H9 (cell line): ENCODE measurements around the gene RAB3C. TPM values are rescaled to one million over a fixed set of nuclear protein-coding genes. Genes with fewer than 3 reads are reported as not detected.
A peak's percentile ranks its signal among the peaks of the same experiment; 100 is the strongest.

Experiments
- DNase-seq: peaks from one replicate; pipeline ENCODE4 v3.0.0-alpha.2; 2017
- H2AFZ ChIP-seq: one replicate; pipeline ENCODE4 v1.6.1; 2013; ENCODE audit warnings: mild to moderate bottlenecking, low read length, control low read depth, moderate library complexity
- H2AK5ac ChIP-seq: 2 replicates; pipeline ENCODE4 v1.6.1; 2013; ENCODE audit warnings: low read length, control low read depth, mixed read lengths; ENCODE audit not compliant: insufficient read length
- H2BK120ac ChIP-seq: one replicate; pipeline ENCODE4 v1.6.1; 2013; ENCODE audit warnings: low read depth, mild to moderate bottlenecking, low read length, control low read depth, inconsistent platforms; ENCODE audit not compliant: poor library complexity, severe bottlenecking
- H2BK12ac ChIP-seq: 2 replicates; pipeline ENCODE4 v1.6.1; 2013; ENCODE audit warnings: low read length, control low read depth, mixed read lengths, low read depth; ENCODE audit not compliant: insufficient read length
- H2BK15ac ChIP-seq: 2 replicates; pipeline ENCODE4 v1.6.1; 2013; ENCODE audit warnings: low read depth, low read length, control low read depth
- H2BK20ac ChIP-seq: one replicate; pipeline ENCODE4 v1.6.1; 2013; ENCODE audit warnings: low read depth, mild to moderate bottlenecking, low read length, control low read depth, inconsistent platforms; ENCODE audit not compliant: poor library complexity, severe bottlenecking
- H2BK5ac ChIP-seq: 2 replicates; pipeline ENCODE4 v1.6.1; 2013; ENCODE audit warnings: low read length, control low read depth, mixed read lengths; ENCODE audit not compliant: insufficient read length
- H3K14ac ChIP-seq: 2 replicates; pipeline ENCODE4 v1.6.1; 2013; ENCODE audit warnings: low read length, control low read depth; ENCODE audit not compliant: insufficient read depth
- H3K18ac ChIP-seq: 2 replicates; pipeline ENCODE4 v1.6.1; 2013; ENCODE audit warnings: low read depth, mild to moderate bottlenecking, mixed read lengths, low read length, control low read depth; ENCODE audit not compliant: insufficient read length
- H3K23ac ChIP-seq: 2 replicates; pipeline ENCODE4 v1.6.1; 2013; ENCODE audit warnings: low read length, control low read depth, mixed read lengths, low read depth; ENCODE audit not compliant: insufficient read length
- H3K23me2 ChIP-seq: 2 replicates; pipeline ENCODE4 v1.6.1; 2013; ENCODE audit warnings: low read depth, mild to moderate bottlenecking, mixed read lengths, low read length, control low read depth; ENCODE audit not compliant: insufficient read length, poor library complexity, severe bottlenecking
- H3K27ac ChIP-seq: 2 replicates; pipeline ENCODE4 v1.5.1; 2013; ENCODE audit warnings: low read length, control low read depth, mixed read lengths, low read depth; ENCODE audit not compliant: insufficient read length
- H3K27me3 ChIP-seq: 2 replicates; pipeline ENCODE4 v1.6.1; 2013; ENCODE audit warnings: low read length, control low read depth, inconsistent platforms; ENCODE audit not compliant: insufficient read depth
- H3K4ac ChIP-seq: 2 replicates; pipeline ENCODE4 v1.6.1; 2013; ENCODE audit warnings: low read depth, mild to moderate bottlenecking, control low read depth, inconsistent platforms, low read length, moderate library complexity
- H3K4me1 ChIP-seq: 2 replicates; pipeline ENCODE4 v1.6.1; 2013; ENCODE audit warnings: low read length, control low read depth, inconsistent platforms; ENCODE audit not compliant: insufficient read depth
- H3K4me2 ChIP-seq: 2 replicates; pipeline ENCODE4 v1.6.1; 2013; ENCODE audit warnings: low read length, control low read depth, mixed read lengths; ENCODE audit not compliant: insufficient read length, insufficient read depth
- H3K56ac ChIP-seq: 2 replicates; pipeline ENCODE4 v1.6.1; 2013; ENCODE audit warnings: low read depth, mild to moderate bottlenecking, mixed read lengths, low read length, control low read depth; ENCODE audit not compliant: insufficient read length
- H3K79me1 ChIP-seq: 2 replicates; pipeline ENCODE4 v1.6.1; 2013; ENCODE audit warnings: low read depth, mild to moderate bottlenecking, moderate library complexity, low read length, control low read depth, inconsistent platforms; ENCODE audit not compliant: insufficient read depth, poor library complexity, severe bottlenecking
- H3K79me2 ChIP-seq: 2 replicates; pipeline ENCODE4 v1.6.1; 2013; ENCODE audit warnings: low read length, control low read depth, inconsistent platforms; ENCODE audit not compliant: insufficient read depth
- H3K9ac ChIP-seq: 2 replicates; pipeline ENCODE4 v1.6.1; 2013; ENCODE audit warnings: low read length, control low read depth, mixed read lengths; ENCODE audit not compliant: insufficient read length; ENCODE audit errors: extremely low read depth
- H3K9me3 ChIP-seq: one replicate; pipeline ENCODE4 v1.6.1; 2013; ENCODE audit warnings: low read depth, low read length, inconsistent platforms; ENCODE audit not compliant: control insufficient read depth
- H3T11ph ChIP-seq: one replicate; pipeline ENCODE4 v1.6.1; 2013; ENCODE audit warnings: mild to moderate bottlenecking, low read length, control low read depth, inconsistent platforms
- H4K20me1 ChIP-seq: one replicate; pipeline ENCODE4 v1.6.1; 2013; ENCODE audit not compliant: control insufficient read depth, insufficient read length, insufficient read depth
- H4K5ac ChIP-seq: 2 replicates; pipeline ENCODE4 v1.6.1; 2013; ENCODE audit warnings: low read depth, mild to moderate bottlenecking, mixed read lengths, low read length, control low read depth; ENCODE audit not compliant: insufficient read length
- H4K8ac ChIP-seq: replicated peaks from 2 replicates; pipeline ENCODE4 v1.6.1; 2013; ENCODE audit warnings: low read length, control low read depth, mixed read lengths, low read depth; ENCODE audit not compliant: insufficient read length
- H4K91ac ChIP-seq: 2 replicates; pipeline ENCODE4 v1.6.1; 2013; ENCODE audit warnings: low read depth, mild to moderate bottlenecking, moderate library complexity, mixed read lengths, low read length, control low read depth; ENCODE audit not compliant: insufficient read length
- H3K27ac Mint-ChIP-seq, 3 experiments: 2 replicates in 2 of 3; 3 replicates in 1 of 3; pipeline ENCODE4 v1.8.0; 2020 to 2021; ENCODE audit warnings: mixed read lengths in 3 of 3, mild to moderate bottlenecking in 1 of 3, moderate library complexity in 1 of 3
- H3K27me3 Mint-ChIP-seq: 2 replicates; pipeline ENCODE4 v1.8.0; 2021; ENCODE audit warnings: low read depth, mild to moderate bottlenecking, moderate library complexity, mixed read lengths
- H3K36me3 Mint-ChIP-seq, 3 experiments: 2 replicates in 2 of 3; 3 replicates in 1 of 3; pipeline ENCODE4 v1.8.0; 2020 to 2021; ENCODE audit warnings: low read depth in 3 of 3, mixed read lengths in 3 of 3; ENCODE audit not compliant: insufficient read depth in 1 of 3
- H3K4me1 Mint-ChIP-seq, 2 experiments: 2 replicates each; pipeline ENCODE4 v1.8.0; 2020; ENCODE audit warnings: mixed read lengths in 2 of 2
- H3K4me3 Mint-ChIP-seq, 2 experiments: 2 replicates in 1 of 2; 3 replicates in 1 of 2; pipeline ENCODE4 v1.8.0; 2020 to 2021; ENCODE audit warnings: mild to moderate bottlenecking in 2 of 2, mixed read lengths in 2 of 2, moderate library complexity in 1 of 2
- H3K9me3 Mint-ChIP-seq, 2 experiments: 2 replicates in 1 of 2; 3 replicates in 1 of 2; pipeline ENCODE4 v1.8.0; 2020; ENCODE audit warnings: mild to moderate bottlenecking in 2 of 2, mixed read lengths in 2 of 2, moderate library complexity in 1 of 2
- WGBS: extraction: QIAGEN DNeasy Blood & Tissue Kit; methylation state at CpG from one replicate; pipeline ENCODE4 v1.1.7; 2013; ENCODE audit warnings: missing lambda C conversion rate, low lambda C conversion rate, mixed read lengths; ENCODE audit not compliant: insufficient read length; ENCODE audit errors: extremely low coverage; 5-methylcytosine and 5-hydroxymethylcytosine counted together
- total RNA-seq: library from RNA; stranded (reverse); gene quantifications from 2 replicates; pipeline ENCODE4 v1.2.1, GENCODE V29; 2021
- TF ChIP-seq, protein P1 (sequence below): fragments of 200-600 bp; sonication (generic); conservative IDR thresholded peaks from 3 replicates; pipeline ENCODE4 v1.8.0; 2021; ENCODE audit warnings: antibody characterized with exemption, mild to moderate bottlenecking

Gene RAB3C
- total RNA-seq, 1 experiment from 2014 or later, result 16.3 TPM

DNA sequence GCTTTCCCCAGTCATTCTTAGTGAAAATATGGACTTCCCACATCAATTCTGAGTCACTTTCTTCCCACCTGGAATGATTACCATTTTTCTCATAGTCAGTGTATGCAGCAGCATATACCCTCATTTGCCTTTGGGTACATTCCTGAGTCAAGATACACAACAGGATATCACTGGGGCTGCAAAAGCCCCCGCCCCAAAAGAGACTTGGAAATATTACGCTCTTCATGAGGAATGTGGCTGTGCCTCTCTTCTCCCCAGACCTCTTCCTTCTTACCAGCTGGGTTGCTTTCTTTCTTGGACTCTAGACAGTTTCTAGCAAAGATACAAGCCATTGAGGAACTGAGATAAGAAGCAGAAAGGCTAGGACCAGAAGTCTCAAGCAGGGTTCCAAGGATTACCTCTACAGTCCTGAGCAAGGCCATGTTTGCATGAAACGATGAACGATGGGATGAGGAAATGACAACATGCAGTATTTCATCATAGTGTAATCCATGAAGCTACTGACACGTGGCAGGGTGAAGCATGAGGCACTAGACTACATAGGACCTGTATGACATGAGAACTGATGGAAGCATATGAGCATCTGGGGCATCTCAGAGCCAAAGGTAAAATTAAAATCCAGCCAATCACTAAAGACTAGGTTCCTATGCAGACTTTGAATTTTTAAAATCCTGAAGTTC lies 218.1 kb downstream of the RAB3C start:
- DNase-seq, result no peak
- Mint-ChIP-seq H3K4me3 (no peak overlapping the region), H3K27me3 (no peaks in the 10 kb centered on the region), H3K27ac (peak overlapping the region in 2 of 3 experiments; percentile 21 to 69; a peak in 3 of 7 replicates), H3K36me3 (no peaks in the 10 kb centered on the region), H3K4me1 (peaks cover 12 to 40% of the 10 kb centered on the region in 2 experiments), H3K9me3 (no peaks in the 10 kb centered on the region)
- Histone ChIP-seq H4K8ac (no peak overlapping the region), H3K9me3 (no peaks in the 10 kb centered on the region), H3K27me3 (no peaks in the 10 kb centered on the region), H3K4me1 (peaks cover 2% of the 10 kb centered on the region), H4K20me1 (no peaks in the 10 kb centered on the region), H3K14ac (no peak overlapping the region), H3K9ac (no peak overlapping the region), H2BK120ac (no peak overlapping the region), H3K18ac (no peak overlapping the region), H2BK5ac (no peak overlapping the region), H3K4ac (no peak overlapping the region), H3K23ac (no peak overlapping the region), H3K23me2 (no peaks in the 10 kb centered on the region), H3K27ac (no peak overlapping the region), H2BK15ac (no peak overlapping the region), H4K5ac (no peak overlapping the region), H3K4me2 (no peak overlapping the region), H2BK12ac (no peak overlapping the region), H3K79me1 (no peaks in the 10 kb centered on the region), H3T11ph (no peak overlapping the region), H2AFZ (no peak overlapping the region), H3K79me2 (no peaks in the 10 kb centered on the region), H3K56ac (no peak overlapping the region), H2AK5ac (no peak overlapping the region), H2BK20ac (no peak overlapping the region), H4K91ac (no peak overlapping the region)
- no CpG with 5 or more reads among the region's 5 CpGs for WGBS
- TF ChIP-seq, protein P1, sequence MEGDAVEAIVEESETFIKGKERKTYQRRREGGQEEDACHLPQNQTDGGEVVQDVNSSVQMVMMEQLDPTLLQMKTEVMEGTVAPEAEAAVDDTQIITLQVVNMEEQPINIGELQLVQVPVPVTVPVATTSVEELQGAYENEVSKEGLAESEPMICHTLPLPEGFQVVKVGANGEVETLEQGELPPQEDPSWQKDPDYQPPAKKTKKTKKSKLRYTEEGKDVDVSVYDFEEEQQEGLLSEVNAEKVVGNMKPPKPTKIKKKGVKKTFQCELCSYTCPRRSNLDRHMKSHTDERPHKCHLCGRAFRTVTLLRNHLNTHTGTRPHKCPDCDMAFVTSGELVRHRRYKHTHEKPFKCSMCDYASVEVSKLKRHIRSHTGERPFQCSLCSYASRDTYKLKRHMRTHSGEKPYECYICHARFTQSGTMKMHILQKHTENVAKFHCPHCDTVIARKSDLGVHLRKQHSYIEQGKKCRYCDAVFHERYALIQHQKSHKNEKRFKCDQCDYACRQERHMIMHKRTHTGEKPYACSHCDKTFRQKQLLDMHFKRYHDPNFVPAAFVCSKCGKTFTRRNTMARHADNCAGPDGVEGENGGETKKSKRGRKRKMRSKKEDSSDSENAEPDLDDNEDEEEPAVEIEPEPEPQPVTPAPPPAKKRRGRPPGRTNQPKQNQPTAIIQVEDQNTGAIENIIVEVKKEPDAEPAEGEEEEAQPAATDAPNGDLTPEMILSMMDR, result no peak
